Measurements from ENCODE around the gene SRPX2. TPM values are rescaled to one million over a fixed set of nuclear protein-coding genes. Genes with fewer than 3 reads are reported as not detected.

The SRPX2 gene
- polyA plus RNA-seq, 1 donor (not counting 4 experiments of a cell fraction or from before 2014, with no cell fraction given), result 4.0 TPM

DNA sequence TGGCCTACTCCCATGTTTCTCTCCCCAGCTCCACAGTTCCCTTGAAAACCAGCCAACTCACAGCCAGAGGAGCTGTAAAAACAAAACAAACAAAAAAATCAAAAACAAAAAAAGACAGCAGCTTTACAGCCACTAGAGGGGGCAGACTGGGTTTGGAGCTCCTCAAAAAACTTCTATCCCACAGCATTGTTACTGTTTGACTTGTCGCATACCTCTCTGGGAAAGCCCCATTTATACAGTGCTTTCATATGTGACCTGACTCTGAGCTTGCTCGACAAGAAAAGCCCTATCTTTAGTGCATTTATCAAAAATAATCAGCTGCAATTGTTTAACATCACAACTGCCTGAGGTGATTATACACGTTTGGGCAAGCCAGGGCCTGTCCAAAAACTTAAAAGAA lies 29.0 kb upstream of the SRPX2 start:
- Histone ChIP-seq H3K27ac (ENCODE audit: control insufficient read depth, insufficient read depth, low read length) (no peak overlapping the region), H3K9ac (ENCODE audit: control insufficient read depth, extremely low read depth, insufficient read depth, low read length) (no peak overlapping the region), H3K27me3 (ENCODE audit: control insufficient read depth, extremely low read depth, insufficient read depth, low read length) (no peaks in the 10 kb centered on the region), H3K4me1 (ENCODE audit: control insufficient read depth, extremely low read depth, insufficient read depth, low read length) (no peaks in the 10 kb centered on the region), H2AFZ (ENCODE audit: control insufficient read depth, low read length) (no peak overlapping the region), H4K20me1 (ENCODE audit: control insufficient read depth, extremely low read depth, insufficient read depth, low read length) (no peaks in the 10 kb centered on the region), H3K4me2 (ENCODE audit: control insufficient read depth, extremely low read depth, insufficient read depth, low read depth, low read length) (no peak overlapping the region), H3K9me1 (ENCODE audit: control insufficient read depth, extremely low read depth, insufficient read depth, low read length) (no peaks in the 10 kb centered on the region), H3K36me3 (ENCODE audit: control insufficient read depth in 2 of 2, extremely low read depth in 1 of 2, insufficient read depth in 2 of 2, low read length in 2 of 2) (no peaks in the 10 kb centered on the region), H3K9me3 (ENCODE audit: control insufficient read depth, low read depth, low read length) (no peaks in the 10 kb centered on the region), H3K4me3 (ENCODE audit: control insufficient read depth in 2 of 3, extremely low read depth in 1 of 3, insufficient read depth in 2 of 3, low read depth in 1 of 3, low read length in 3 of 3) (no peak overlapping the region), H3K79me2 (ENCODE audit: control insufficient read depth, insufficient read depth, low read length) (no peaks in the 10 kb centered on the region)
- DNase-seq (ENCODE audit: low read depth, low spot score) (no peak), FAIRE-seq (no peak)
- dilution Hi-C loops (cut with MboI; ENCODE audit: extremely low pct_ligation_motif_present, low sequenced_read_pairs), result no loop called here
- no peak for TF ChIP-seq EZH2 (IDR thresholded peaks at IDR 0.05; ENCODE audit: low read length)
- TF ChIP-seq CTCF (optimal IDR thresholded peaks at IDR 0.05 in 1 of 3, IDR thresholded peaks at IDR 0.05 in 1 of 3, conservative IDR thresholded peaks at IDR 0.05 in 1 of 3; ENCODE audit: extremely low read depth in 1 of 3, insufficient read depth in 2 of 3, low read length in 3 of 3), result peak; percentile 13 to 52 (median 42)

DNA sequence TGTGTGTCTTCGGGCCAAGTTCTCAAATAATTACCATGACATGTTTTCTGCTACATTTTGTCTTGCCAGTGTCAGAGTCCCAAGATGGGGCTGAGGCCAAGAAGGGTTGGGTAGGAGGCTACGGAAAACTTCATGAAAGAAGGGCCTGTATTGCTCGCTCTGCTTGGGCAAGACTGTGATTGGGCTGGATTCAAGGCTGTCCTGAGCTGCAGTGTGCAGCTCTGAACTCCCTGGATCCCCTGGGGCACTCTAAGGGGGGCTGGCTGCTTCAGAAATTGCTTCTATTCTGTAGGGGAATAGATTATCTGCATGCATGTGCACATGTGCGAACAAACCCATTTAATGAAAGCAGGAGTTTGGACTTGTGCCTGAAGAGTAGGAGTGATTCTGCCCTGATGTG lies 21.0 kb upstream of the SRPX2 start:
- no peak for FAIRE-seq

More for the DNA sequence above, 21.0 kb upstream of the SRPX2 start:
- no peak for DNase-seq (ENCODE audit: low read depth, low spot score)
- Histone ChIP-seq H3K36me3 (ENCODE audit: control insufficient read depth in 2 of 2, extremely low read depth in 1 of 2, insufficient read depth in 2 of 2, low read length in 2 of 2) (no peaks in the 10 kb centered on the region), H3K9ac (ENCODE audit: control insufficient read depth, extremely low read depth, insufficient read depth, low read length) (no peak overlapping the region), H3K4me2 (ENCODE audit: control insufficient read depth, extremely low read depth, insufficient read depth, low read depth, low read length) (no peak overlapping the region), H3K9me3 (ENCODE audit: control insufficient read depth, low read depth, low read length) (no peaks in the 10 kb centered on the region), H3K27me3 (ENCODE audit: control insufficient read depth, extremely low read depth, insufficient read depth, low read length) (no peaks in the 10 kb centered on the region), H3K4me1 (ENCODE audit: control insufficient read depth, extremely low read depth, insufficient read depth, low read length) (no peaks in the 10 kb centered on the region), H3K27ac (ENCODE audit: control insufficient read depth, insufficient read depth, low read length) (no peak overlapping the region), H3K79me2 (ENCODE audit: control insufficient read depth, insufficient read depth, low read length) (no peaks in the 10 kb centered on the region), H2AFZ (ENCODE audit: control insufficient read depth, low read length) (no peak overlapping the region), H3K9me1 (ENCODE audit: control insufficient read depth, extremely low read depth, insufficient read depth, low read length) (no peaks in the 10 kb centered on the region), H4K20me1 (ENCODE audit: control insufficient read depth, extremely low read depth, insufficient read depth, low read length) (no peaks in the 10 kb centered on the region), H3K4me3 (ENCODE audit: control insufficient read depth in 2 of 3, extremely low read depth in 1 of 3, insufficient read depth in 2 of 3, low read depth in 1 of 3, low read length in 3 of 3) (no peak overlapping the region)
- dilution Hi-C loops (cut with MboI; ENCODE audit: extremely low pct_ligation_motif_present, low sequenced_read_pairs), result no loop called here
- no peak for TF ChIP-seq EZH2 (IDR thresholded peaks at IDR 0.05; ENCODE audit: low read length)
- TF ChIP-seq CTCF (optimal IDR thresholded peaks at IDR 0.05 in 1 of 3, IDR thresholded peaks at IDR 0.05 in 1 of 3, conservative IDR thresholded peaks at IDR 0.05 in 1 of 3; ENCODE audit: extremely low read depth in 1 of 3, insufficient read depth in 2 of 3, low read length in 3 of 3), result no peak
